Measurements from ENCODE around the gene PARVB. TPM values are rescaled to one million over a fixed set of nuclear protein-coding genes. Genes with fewer than 3 reads are reported as not detected.

Gene PARVB
- total and polyA plus RNA-seq, 2 donors (not counting 3 experiments of a cell fraction or from before 2014, with no cell fraction given): 155 to 162 TPM

DNA sequence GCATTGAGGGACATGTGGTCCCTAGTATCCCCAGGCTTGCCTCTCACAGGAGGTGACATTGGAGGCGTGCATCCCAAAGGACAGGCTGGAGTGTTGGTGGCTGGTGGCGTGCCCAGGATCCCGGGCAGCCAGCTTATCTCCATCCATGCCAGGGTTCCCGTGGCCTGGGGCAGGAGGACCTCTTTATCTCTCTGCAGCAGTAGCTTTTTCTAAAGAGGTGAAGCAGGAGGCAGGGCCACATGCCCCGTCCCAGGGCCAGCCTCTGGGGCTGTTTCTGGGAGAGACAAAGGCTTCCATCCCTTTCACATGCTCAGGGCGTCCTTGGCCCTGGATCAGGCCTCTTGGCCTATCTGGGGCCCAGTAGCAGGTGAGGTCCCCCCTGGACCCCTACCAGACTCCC is 176.3 kb downstream of the PARVB start:
- Histone ChIP-seq H3K9ac (replicated peaks; ENCODE audit: extremely low read depth, insufficient read depth, low read length) (no peak overlapping the region), H3K4me1 (ENCODE audit: control insufficient read depth, extremely low read depth, insufficient read depth, low read length) (no peaks in the 10 kb centered on the region), H4K20me1 (replicated peaks; ENCODE audit: control insufficient read depth, extremely low read depth, insufficient read depth, low read length) (no peaks in the 10 kb centered on the region), H3K4me3 (replicated peaks in 1 of 3; ENCODE audit: insufficient read depth in 1 of 3, low read depth in 1 of 3, low read length in 3 of 3) (no peak overlapping the region), H3K36me3 (ENCODE audit: control insufficient read depth in 2 of 2, extremely low read depth in 1 of 2, insufficient read depth in 2 of 2, low read length in 2 of 2) (no peaks in the 10 kb centered on the region), H3K9me1 (replicated peaks; ENCODE audit: control insufficient read depth, extremely low read depth, insufficient read depth, low read length) (no peaks in the 10 kb centered on the region), H3K4me2 (ENCODE audit: insufficient read depth, low read length) (no peak overlapping the region), H3K27me3 (ENCODE audit: control insufficient read depth in 2 of 2, insufficient read depth in 2 of 2, low read length in 2 of 2) (no peaks in the 10 kb centered on the region), H2AFZ (ENCODE audit: low read depth, low read length) (no peak overlapping the region), H3K9me3 (replicated peaks; ENCODE audit: control insufficient read depth, insufficient read depth, low read length) (no peaks in the 10 kb centered on the region), H3K79me2 (ENCODE audit: control insufficient read depth, insufficient read depth, low read length) (no peaks in the 10 kb centered on the region), H3K27ac (ENCODE audit: insufficient read depth, low read depth, low read length) (no peak overlapping the region)
- POLR2A ChIA-PET: no interaction called here
- no peak for FAIRE-seq
- DNase-seq (ENCODE audit: low read depth, low spot score): no peak
- intact Hi-C loops (cut with micrococcal nuclease) (no loop called here), dilution Hi-C loops (cut with MboI; ENCODE audit: extremely low pct_ligation_motif_present, low sequenced_read_pairs) (no loop called here)
- CTCF ChIA-PET: no interaction called here
- no TSS peak for BruUV-seq (replicated peaks)
- TF ChIP-seq JUN (IDR thresholded peaks at IDR 0.05; ENCODE audit: borderline replicate concordance, insufficient read depth, insufficient read length, low read depth): no peak
- no peak for TF ChIP-seq FOS (IDR thresholded peaks at IDR 0.05; ENCODE audit: borderline replicate concordance, insufficient read depth, low read length)
- TF ChIP-seq POLR2A (IDR thresholded peaks at IDR 0.05; ENCODE audit: low read depth, low read length): no peak
- no peak for TF ChIP-seq GATA2 (IDR thresholded peaks at IDR 0.05; ENCODE audit: insufficient read depth, insufficient read length, low read depth, low read length)
- TF ChIP-seq, protein P1, sequence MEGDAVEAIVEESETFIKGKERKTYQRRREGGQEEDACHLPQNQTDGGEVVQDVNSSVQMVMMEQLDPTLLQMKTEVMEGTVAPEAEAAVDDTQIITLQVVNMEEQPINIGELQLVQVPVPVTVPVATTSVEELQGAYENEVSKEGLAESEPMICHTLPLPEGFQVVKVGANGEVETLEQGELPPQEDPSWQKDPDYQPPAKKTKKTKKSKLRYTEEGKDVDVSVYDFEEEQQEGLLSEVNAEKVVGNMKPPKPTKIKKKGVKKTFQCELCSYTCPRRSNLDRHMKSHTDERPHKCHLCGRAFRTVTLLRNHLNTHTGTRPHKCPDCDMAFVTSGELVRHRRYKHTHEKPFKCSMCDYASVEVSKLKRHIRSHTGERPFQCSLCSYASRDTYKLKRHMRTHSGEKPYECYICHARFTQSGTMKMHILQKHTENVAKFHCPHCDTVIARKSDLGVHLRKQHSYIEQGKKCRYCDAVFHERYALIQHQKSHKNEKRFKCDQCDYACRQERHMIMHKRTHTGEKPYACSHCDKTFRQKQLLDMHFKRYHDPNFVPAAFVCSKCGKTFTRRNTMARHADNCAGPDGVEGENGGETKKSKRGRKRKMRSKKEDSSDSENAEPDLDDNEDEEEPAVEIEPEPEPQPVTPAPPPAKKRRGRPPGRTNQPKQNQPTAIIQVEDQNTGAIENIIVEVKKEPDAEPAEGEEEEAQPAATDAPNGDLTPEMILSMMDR (IDR thresholded peaks at IDR 0.05; ENCODE audit: extremely low read depth in 1 of 2, insufficient read depth in 1 of 2, low read depth in 1 of 2, low read length in 2 of 2): no peak
- TF ChIP-seq, protein P2, sequence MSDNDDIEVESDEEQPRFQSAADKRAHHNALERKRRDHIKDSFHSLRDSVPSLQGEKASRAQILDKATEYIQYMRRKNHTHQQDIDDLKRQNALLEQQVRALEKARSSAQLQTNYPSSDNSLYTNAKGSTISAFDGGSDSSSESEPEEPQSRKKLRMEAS (IDR thresholded peaks at IDR 0.05; ENCODE audit: insufficient read depth, insufficient read length): no peak
- TF ChIP-seq EZH2 (IDR thresholded peaks at IDR 0.05; ENCODE audit: borderline replicate concordance, low read depth, low read length, severe bottlenecking): no peak
- no peak for TF ChIP-seq POLR2AphosphoS5 (IDR thresholded peaks at IDR 0.05; ENCODE audit: insufficient read depth, low read depth, low read length)
- no peak for TF ChIP-seq MYC (IDR thresholded peaks at IDR 0.05; ENCODE audit: low read depth, low read length)

Measured in endothelial cell of umbilical vein (primary cell).